GM20431 (cell line): Measurements from ENCODE around the gene NR1H4.
"Not testable (repeated sequence)": the region's sequence is repeated elsewhere in the genome, so short reads cannot be mapped to it uniquely, and the experiment has no call there.

Source experiments
- in situ Hi-C: fragments of 300-500 bp; cut with MseI, MboI; formaldehyde crosslinking; loops from one replicate; pipeline ENCODE4 v1.15.0; 2020; ENCODE audit warnings: low sequenced_read_pairs; ENCODE audit not compliant: unreplicated experiment

The NR1H4 gene

DNA sequence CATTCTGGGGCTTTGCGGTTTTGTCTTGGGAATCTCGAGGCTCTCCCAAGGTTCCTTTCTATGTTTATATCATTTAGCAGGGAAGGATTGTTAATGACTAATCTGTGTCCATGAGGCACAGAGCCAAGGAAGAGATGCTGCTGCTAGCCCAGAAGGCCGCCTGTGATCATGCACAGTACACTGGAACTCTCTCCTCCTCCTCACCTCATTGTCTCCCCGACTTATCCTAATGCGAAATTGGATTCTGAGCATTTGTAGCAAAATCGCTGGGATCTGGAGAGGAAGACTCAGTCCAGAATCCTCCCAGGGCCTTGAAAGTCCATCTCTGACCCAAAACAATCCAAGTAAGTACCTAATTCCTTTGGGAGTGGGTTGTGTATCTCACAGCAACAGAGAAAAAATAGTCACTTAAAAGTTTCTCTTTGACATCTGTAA lies at the start of gene NR1H4:
TSS of gene NR1H4 (plus strand) at position 151 of the 435 bp plus-strand sequence. CDS start 19,458 bp downstream, outside the sequence.
- in situ Hi-C loops = no loop called here

DNA sequence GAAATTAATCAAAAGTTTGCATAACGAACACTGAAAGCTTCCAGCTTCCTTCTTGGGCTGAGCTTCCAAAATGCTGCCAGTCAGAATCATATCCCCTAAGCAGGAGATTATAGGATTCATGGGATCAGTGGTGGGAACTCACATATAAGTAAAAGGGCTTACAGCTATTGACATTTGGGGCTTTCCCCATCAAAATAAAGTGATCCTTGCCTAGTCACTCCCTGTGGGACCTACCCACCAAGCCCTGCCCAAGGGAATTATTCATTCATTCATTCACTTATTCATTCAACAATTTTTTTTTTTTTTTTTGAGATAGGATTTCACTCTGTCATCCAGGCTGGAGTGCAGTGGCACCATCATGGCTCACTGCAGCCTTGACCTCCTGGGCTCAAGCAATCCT lies 47.5 kb upstream of the NR1H4 start:
- in situ Hi-C loops = no loop called here

DNA sequence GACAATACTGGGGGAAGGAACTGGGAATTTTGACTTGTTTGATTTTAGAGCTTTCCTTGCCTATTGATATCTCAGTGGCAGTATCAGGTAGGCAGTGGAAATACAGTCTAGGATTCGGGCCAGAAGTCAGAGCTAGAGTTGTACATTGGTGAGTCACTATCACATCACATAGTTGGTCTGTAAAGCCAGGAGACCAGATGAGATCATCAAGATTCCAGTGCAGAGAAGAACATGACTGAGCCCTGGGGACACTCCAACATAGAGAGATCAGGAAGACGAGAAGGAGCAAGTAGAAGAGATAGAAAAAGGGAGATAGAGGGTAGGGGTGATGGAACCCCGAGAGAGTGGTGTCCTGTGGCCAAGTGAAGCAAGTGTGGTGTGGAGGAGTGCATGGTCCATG lies 46.6 kb upstream of the NR1H4 start:
- in situ Hi-C loops = no loop called here

DNA sequence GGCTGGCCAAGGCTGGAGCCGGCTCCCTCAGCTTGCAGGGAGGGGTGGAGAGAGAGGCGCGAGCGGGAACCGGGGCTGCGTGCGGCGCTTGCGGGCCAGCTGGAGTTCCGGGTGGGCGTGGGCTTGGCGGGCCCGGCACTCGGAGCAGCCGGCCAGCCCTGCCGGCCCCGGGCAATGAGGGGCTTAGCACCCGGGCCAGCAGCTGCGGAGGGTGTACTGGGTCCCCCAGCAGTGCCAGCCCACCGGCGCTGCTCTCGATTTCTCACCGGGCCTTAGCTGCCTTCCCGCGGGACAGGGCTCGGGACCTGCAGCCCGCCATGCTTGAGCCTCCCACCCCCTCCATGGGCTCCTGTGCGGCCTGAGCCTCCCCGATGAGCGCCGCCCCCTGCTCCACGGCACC lies 43.4 kb upstream of the NR1H4 start:
- in situ Hi-C loops = not testable (repeated sequence)

DNA sequence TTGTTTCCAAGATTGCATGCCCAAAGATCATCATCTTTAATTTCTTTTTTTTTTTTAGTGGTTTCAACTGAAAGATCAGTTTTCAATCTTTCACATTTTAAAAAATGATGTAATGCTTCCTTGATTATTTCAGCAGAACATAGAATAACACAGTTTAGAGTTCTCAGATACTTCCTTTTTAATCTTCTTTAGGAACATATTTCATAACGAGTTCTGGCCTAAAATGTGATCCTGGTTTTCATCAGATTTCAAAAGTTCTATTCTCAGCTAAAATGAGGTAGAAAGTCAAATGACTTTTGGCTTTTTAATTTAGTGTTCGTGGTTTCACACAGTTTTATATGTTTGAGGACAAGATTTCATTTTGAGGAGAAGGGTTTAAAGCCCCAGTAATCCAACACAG lies 40.0 kb upstream of the NR1H4 start:
- in situ Hi-C loops = no loop called here

DNA sequence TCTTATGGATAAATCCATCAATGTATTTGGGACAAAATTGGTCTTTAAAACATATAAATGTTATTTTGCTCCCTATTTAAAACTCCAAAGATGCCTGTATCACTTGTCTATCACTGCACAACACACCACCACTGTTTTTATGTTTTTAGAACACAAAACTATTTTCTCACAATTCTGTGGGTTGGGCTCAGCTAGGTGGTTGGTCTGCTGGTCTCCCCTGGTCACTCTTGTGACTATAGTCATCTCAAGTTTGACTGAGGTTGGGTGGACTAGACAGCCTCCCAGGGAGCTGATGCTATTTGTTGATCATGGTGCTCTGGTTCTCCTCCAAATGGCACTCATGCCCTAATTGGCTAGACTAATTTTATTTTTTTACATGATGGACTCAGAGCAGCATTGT lies 39.5 kb upstream of the NR1H4 start:
- in situ Hi-C loops = no loop called here

DNA sequence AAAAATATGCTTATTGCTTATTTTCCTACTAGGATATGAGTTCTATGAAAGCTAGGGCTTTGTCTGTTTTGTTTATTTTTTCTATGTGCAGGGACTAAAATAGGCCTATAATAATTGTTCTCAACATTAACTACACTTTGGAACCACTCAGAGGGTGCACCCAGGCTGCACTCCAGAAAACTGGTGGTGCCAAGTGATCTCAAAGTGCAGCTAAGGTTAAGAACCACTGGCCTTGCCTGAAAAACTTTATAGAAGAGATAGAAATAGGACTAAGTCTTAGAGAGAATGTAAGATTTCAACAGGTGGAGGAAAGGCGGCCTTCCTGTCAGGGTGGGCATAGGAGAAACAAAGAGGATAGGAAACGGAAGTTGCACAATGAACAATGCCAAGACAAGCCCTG lies 37.7 kb upstream of the NR1H4 start:
- in situ Hi-C loops = no loop called here

DNA sequence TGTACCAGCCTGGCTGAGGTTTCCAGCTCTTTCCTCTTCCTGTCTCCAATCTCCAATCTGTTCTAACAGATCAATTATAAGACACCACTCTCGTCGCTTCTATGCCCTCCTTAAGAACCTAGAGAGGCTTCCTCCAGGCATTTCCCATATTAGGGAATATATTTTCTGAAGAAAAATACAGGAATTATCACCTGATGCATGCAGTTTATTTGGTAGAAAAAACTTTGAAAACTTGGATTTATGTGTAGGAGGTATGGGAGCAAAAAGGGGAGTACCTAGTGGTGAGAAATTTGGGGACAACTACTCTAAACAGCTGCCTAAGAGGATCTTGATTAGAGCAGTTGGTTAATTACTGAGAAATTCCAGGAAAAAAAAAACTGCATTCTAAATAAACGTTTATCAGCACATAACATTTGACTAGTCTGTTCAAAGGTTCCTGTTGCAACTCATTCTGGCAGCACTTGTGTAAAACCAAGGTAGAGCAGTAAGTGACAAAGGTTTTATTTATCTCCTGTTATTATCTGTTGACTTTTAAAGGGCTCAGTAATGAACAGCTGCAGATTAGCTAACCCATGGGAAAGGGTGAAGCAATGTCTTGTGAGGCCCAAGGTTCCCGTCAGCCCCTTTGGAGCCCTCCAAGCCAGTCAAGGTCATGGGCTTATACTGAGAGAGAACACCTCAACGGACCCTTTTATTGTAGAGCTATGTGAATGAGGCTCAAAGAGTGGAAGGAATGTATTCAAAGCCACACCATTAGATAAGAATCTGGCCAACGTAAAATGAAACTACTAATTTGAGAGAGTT lies 36.4 kb upstream of the NR1H4 start:
- in situ Hi-C loops = no loop called here

DNA sequence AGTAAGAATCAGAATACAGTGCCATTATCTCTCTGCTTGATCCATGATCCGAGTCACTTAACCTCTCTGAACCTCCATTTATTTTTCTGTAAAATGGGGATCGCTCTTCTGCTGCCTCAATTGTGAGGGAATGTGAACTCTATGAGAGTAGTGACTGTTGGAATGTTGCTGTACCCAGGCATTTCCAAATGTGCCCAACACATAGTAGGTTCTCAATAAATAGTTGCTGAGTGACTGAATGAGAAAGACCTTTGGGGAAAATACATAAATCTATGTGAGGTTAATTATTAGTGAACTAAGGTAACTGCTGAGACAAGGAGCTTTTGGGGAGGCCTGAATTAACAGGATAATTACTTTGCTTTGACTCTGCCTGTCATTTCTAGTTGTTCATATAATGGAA lies 33.9 kb upstream of the NR1H4 start:
- in situ Hi-C loops = no loop called here

DNA sequence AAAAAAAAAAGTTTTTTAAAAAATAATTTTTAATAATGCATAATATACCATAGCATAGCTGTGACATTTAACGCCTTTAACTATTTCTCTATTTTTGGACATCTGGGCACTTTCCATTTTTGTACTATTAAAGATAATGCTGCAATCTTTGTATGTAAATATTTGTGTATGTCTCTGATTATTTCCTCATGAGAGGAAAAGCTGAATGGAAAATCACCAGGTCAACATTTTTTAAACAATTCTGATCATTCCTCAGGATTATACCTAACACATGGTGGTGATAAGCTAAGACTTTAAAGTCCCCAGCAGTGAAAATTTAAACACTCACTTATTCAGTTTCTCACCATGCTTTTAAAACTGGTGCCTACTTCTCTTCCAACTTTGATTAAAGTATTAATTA lies 31.3 kb upstream of the NR1H4 start:
- in situ Hi-C loops = no loop called here

DNA sequence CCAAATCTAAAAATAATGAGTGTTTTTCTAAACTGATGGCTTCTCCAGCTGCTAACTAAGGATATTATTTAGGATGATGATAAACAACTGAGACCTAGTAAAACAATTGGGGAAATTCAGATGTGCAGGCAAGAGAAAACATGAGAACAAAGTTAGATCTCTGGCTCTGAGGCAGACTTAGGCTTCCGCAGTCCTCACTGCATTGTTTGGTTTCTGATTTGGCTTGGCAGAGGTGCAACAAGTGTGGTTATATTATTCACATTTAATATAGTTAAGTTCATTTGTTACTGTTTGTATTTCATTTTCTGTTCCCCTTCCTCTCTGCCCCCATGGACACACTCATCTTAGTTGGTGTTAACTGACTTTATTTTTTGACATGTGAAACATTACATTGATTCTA lies 30.2 kb upstream of the NR1H4 start:
- in situ Hi-C loops = no loop called here

DNA sequence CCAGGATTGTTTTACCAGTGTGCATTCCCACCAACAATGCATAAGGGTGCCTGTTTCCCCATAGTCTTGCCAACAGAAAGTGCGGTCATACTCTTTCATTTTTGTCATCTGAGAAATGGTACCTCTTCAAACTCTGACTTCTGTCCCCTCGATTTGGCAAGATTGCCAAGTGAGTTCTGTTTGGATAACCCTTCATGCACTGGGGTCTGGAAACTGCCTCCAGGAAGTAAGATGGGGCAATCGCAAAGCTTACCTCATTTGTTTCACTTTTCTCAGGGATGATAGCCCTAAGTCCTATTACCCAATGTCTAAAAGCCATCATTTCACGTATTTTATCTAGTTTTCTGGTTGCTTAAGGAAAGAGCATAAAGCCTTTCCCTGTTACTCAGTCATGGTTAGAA lies 28.6 kb upstream of the NR1H4 start:
- in situ Hi-C loops = no loop called here

DNA sequence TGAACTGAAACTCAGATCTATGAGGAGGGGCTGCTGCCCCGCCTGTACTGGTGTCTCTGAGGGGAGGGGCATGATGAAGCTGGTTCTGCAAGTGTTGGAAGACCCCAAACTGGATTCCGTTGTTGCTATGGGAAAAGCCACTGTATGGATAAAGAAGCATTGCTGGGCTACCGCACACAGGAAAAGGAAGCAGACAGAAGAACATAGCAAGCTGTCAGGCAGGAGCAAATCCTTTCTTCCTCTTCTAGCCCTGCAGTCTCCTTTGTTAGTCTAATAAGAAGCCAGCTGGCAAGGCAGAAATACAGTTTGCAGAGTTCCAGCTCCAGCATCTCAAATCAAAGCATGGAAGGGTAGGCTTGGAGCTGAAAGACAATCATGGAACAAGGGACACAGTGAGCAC lies 26.3 kb upstream of the NR1H4 start:
- in situ Hi-C loops = no loop called here

DNA sequence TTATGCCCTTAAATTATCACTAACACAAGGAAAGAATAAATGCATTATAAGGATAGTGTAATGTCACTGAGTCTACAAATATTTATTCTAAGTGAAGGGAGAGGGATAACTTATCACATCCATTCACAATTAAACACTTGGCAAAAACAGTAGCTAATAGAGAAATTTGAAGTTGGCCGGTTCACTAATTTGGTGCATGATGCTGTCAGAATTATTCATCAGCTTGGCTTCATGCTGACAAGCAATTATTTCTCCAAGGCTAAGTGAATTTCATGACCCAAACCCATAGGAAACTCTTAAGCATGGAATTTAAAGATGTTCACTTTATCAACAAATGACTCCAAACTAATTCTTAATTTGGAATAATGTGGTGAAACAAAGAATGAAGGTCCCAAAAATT lies 25.0 kb upstream of the NR1H4 start:
- in situ Hi-C loops = no loop called here

DNA sequence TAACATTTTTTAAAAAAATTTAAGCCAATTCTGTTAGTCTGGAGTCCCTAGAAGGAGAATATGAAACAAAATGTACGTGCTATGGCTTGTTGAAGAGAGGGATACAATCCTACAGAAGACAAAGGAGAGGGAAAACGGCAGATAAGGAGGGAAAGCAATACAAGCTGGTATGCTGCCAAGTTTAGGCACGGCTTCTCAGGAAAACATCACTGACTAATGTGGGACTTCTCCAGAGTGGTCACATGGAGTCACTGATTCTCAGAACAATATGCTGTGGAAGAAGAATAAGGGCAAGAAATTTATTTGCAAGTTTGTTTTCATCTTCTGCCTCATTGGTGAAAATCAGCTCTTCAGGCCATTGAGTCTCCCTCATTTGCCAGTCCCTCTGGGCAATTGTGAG lies 22.9 kb upstream of the NR1H4 start:
- in situ Hi-C loops = no loop called here

DNA sequence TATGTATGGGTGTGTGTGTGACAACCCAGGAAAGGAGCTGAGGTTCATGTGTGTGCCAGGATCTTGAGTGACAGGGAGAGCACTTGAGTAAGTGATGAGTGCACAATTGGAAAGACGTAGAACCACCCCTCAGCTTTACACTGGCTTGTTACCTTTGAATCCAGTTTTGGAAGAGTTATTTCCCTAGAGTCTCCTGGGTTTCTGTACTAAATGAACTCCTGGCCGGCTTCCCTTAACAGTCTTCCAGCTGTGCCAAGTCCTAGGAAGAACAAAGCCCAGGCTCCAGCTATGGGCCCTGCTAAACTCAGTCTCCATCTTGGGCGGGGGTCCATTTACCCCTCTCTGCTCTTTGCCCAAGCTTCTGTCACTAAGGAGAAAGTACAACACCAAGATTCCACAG lies 19.7 kb upstream of the NR1H4 start:
- in situ Hi-C loops = no loop called here

DNA sequence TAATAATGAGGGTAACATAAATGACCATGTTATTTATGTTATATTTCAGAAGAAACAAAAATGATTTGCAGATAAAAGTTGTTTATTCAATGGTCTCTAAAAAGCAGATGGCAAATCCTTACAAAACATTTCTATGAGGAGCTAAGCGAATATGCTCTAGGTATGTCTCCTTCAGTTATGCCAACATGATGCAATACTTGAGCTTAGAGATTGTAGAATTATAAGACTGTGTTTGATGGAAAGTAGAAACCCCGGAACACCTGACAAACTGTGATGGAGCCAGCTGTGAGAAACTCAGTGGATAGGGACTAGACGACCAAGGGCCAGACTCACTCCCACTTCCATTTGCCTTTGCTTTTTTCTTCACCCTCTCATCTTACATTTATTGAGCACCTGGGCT lies 17.8 kb upstream of the NR1H4 start:
- in situ Hi-C loops = no loop called here

DNA sequence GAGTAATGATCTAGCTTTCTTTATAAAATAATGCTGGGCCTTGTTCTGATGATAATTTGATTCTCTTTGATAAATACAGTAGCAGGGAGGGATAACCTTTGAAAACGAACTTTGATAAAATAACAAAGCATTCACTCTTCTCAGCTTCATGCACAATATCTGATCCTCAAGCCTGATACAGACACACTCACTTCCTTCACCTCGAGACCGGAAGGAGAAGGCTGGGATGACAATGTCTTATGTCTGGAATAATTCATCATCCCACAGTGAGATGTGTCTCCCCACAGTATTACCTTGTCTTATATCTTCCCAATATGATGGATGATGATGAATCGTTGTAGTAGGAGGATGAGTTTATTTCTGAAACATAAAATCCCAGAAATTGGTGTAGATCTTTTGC lies 15.5 kb upstream of the NR1H4 start:
- in situ Hi-C loops = no loop called here

DNA sequence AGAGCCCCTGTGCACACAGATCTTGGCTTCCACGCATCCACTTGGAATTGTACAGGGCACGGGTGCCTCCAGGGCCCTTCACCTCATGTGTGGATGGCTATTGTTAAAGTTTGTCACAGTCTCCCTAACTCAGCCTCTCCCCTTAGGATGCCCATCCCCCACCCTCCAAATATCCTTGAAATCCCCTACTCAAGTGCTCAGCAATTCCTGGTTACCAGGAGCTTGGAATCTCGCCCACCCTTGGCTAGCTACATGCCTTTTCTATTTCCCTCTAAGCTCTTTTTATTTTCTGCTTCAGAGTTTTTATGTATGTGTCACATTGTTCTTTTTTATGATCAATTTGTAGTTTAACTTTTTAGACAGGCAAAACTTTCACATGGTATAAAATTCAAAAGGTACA lies 13.0 kb upstream of the NR1H4 start:
- in situ Hi-C loops = no loop called here

DNA sequence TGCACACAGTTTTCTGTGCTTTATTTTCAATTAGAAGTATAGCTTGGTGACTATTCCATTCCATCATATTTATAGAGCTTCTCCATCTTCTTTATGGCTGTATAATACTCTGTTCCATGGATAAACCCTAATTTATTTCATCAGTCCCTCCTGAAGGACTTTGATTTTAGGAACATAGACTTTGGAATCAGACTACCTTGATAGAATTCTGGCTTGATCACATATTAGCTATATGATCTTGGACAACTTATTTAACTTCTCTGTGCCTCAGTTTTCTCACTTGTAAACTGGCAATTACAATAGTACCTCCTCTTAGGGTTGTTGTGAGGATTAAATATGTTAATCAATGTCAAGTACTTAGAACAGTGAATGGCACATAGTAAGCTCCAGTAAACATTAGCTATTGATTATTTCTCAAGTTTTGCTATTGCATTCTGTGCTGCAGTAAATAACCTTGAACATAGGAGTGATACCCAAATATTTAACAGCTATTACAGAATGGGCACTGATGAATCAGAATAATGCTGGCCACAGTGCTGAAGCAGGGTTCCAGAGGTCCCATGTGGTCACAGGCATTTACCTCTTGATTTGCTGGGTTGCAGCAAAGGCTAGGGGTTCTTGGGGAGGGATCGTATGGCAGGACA lies 12.2 kb upstream of the NR1H4 start:
- in situ Hi-C loops = no loop called here

DNA sequence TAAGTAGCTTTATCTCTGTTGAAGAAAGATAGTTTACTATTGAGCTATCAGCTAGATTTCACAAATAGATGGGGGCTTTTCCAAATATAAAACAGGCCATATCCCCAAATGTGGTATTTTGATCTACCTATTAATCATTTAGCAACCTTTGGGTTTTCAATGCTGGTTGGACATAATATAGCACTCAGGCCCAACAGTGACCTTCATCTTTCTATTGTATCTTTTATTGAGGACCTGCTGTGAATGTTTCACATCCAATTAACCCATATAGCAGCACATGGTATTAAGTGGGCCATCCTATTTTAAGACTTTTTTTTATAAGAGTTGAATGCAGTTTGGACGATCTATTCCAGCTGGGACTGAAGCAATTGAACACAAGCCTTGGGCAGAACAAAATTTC lies 10.0 kb upstream of the NR1H4 start:
- in situ Hi-C loops = no loop called here

DNA sequence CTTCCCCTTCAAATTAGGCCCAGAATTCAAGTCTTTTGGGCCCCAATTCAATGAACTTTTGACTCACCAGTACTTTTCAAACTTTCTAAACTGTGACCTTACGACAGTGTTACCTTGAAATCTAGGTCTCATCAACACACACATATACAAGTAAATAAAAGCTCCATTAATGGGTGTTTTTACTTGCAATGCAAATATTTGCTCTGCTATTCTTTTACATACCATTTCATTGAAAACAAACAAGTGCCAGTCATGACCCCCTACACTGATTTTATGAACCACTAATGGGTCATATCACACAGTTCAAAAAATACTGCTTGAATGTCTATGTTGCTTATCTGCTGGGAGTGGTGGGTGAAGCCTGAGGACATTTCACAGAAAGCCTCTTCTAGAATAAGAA lies 9.1 kb upstream of the NR1H4 start:
- in situ Hi-C loops = no loop called here
